Suprapubic skin (tissue), 4 donors: ENCODE results near the gene CFAP99. TPM values are rescaled to one million over a fixed set of nuclear protein-coding genes. Genes with fewer than 3 reads are reported as not detected.
A peak's percentile ranks its signal among the peaks of the same experiment; 100 is the strongest.

Experiments used
- DNase-seq, 2 donors: peaks; one replicate each; pipeline ENCODE4 v3.0.0-alpha.2; 2019; ENCODE audit warnings: low spot score in 2 of 2
- H3K27ac ChIP-seq: fragments of 200-600 bp; sonication (generic); one replicate; pipeline ENCODE4 v1.5.1; 2019
- H3K27me3 ChIP-seq: fragments of 200-600 bp; sonication (generic); one replicate; pipeline ENCODE4 v1.5.1; 2019
- H3K36me3 ChIP-seq: fragments of 200-600 bp; sonication (generic); one replicate; pipeline ENCODE4 v1.5.1; 2019
- H3K4me1 ChIP-seq: fragments of 200-600 bp; sonication (generic); one replicate; pipeline ENCODE4 v1.5.1; 2019
- H3K4me3 ChIP-seq: fragments of 200-600 bp; sonication (generic); one replicate; pipeline ENCODE4 v1.5.1; 2019; ENCODE audit warnings: mild to moderate bottlenecking
- H3K9me3 ChIP-seq: fragments of 200-600 bp; sonication (generic); one replicate; pipeline ENCODE4 v1.5.1; 2019
- CTCF ChIP-seq, 2 donors: fragments of 200-600 bp in 1 of 2; fragments of 450-650 bp in 1 of 2; sonication (generic) in 1 of 2; IDR thresholded peaks; one replicate each; pipeline ENCODE4 v1.5.1; 2016 to 2019; ENCODE audit warnings: antibody characterized with exemption in 2 of 2, mild to moderate bottlenecking in 1 of 2, moderate library complexity in 1 of 2
- EP300 ChIP-seq: sonication (generic); formaldehyde crosslinking; IDR thresholded peaks from one replicate; pipeline ENCODE4 v1.6.1; 2017; ENCODE audit warnings: antibody characterized with exemption
- POLR2A ChIP-seq, 2 donors: fragments of 450-650 bp; IDR thresholded peaks; one replicate each; pipeline ENCODE4 v1.6.1; 2017; ENCODE audit warnings: antibody characterized with exemption in 2 of 2, mild to moderate bottlenecking in 2 of 2, moderate library complexity in 2 of 2
- POLR2AphosphoS5 ChIP-seq, 3 donors: sonication (generic); formaldehyde crosslinking; IDR thresholded peaks; one replicate each; pipeline ENCODE4 v1.6.1; 2017; ENCODE audit warnings: antibody characterized with exemption in 3 of 3
- WGBS: methylation state at CpG from one replicate; pipeline ENCODE4 v1.1.5; 2018; 5-methylcytosine and 5-hydroxymethylcytosine counted together
- total RNA-seq, 4 donors: library from RNA; depleted of rRNA; stranded (reverse); fragments of >200 nt; gene quantifications; one replicate each; pipeline ENCODE4 v1.1.0, GENCODE V29; 2016

CFAP99 gene
- total RNA-seq = not detected

DNA sequence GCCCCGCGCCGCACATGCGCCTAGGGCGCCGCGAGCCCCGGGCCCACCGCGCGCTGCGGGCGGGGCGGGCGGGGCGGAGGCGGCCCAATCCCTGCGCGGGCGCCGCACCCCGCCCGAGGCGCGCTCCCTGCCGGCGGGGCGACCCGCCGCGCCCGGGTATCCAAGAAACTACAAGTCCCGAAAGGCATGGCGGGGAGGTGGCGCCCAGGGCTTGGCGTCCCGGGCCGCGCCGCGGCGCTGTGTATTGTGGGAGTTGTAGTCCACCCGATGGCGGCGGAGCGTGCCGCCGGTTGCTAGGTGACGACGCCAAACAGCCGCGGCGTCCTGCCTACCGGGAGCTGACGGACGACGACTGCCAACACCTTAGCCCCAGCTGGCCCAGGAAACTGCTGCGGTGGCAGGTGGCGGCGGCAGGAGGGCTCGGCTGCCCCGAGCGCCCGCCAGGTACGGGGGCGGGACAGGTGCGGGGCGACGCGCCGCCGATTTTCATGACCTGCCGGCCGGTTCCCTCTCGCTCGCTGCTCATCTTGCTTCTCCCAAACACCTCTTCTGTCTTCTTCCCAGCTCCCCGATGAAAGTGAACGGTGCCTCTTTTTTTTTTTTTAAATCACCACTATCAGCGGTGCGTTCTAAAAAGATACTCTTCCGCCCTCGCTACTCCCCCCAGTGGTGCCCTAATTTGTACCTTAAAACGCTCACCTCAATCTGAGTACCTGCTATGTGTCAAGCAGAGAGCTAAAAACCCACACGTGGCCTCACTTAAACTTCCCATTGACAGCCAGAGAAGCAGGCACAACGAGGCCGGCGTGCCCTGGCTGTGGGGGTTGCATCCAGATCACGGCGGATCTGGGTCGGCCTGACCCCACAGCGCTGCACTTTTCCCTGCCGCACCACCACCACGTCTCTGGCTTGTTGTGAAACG, at the start of gene CFAP99:
TSS of gene CFAP99 (plus strand) at position 306 of the 922 bp plus-strand sequence.
- Histone ChIP-seq H3K36me3 (no peaks in the 10 kb centered on the region), H3K4me1 (peaks cover 35% of the 10 kb centered on the region), H3K27ac (peak within 1 kb of the TSS; percentile 43), H3K9me3 (no peaks in the 10 kb centered on the region), H3K4me3 (peak within 1 kb of the TSS; percentile 71), H3K27me3 (peaks cover 26% of the 10 kb centered on the region)
- TF ChIP-seq POLR2AphosphoS5 (IDR thresholded peaks at IDR 0.05) = peak in 2 of 3 donors; percentile 51 to 74
- TF ChIP-seq CTCF (IDR thresholded peaks at IDR 0.05) = no peak
- no peak for TF ChIP-seq POLR2A (IDR thresholded peaks at IDR 0.05)
- TF ChIP-seq EP300 = no peak
- peak; percentile 98 for DNase-seq
- WGBS = under 1% methylated on average over 37 of the region's 94 CpGs

DNA sequence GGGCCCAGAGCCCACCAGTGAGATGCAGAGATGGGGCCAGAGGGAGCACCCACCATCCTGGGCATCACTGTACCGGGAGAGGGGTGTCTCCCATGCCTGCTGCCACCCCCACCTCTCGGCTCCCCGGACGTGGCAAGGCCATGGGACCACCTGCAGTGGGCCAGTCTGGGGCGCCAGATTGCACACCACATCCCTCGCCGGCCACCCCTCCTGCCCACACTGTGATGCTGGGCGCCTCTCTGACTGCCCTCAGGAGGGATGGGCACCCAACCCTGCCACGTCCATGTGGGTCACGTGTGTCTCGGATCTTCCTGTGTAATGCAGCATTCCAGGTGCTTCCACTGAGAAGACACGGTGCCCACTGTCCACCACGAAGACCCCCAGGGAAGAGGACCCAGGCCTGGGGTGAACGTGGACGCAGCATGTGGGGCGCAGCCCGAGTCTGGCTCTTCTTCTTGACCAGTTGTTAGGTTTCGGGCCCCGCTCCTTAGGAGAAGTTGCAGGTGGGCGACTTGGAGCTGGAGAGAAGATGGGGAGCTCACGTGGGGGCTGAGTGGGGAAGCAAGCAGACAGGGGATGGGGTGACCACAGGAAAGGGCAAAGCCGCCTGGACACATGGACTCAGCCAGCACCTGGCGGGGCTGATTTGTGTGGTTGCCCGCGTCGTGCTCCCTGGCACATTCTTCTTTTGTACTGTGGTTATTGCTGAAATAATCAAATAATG, 48.0 kb upstream of the CFAP99 start:
- Histone ChIP-seq H3K27ac (no peak overlapping the region), H3K27me3 (no peaks in the 10 kb centered on the region), H3K9me3 (peaks cover 5% of the 10 kb centered on the region), H3K4me3 (no peak overlapping the region), H3K36me3 (no peaks in the 10 kb centered on the region), H3K4me1 (no peaks in the 10 kb centered on the region)
- 88% methylated on average over 20 of the region's 26 CpGs for WGBS
- DNase-seq = no peak
- TF ChIP-seq CTCF (IDR thresholded peaks at IDR 0.05) = no peak
- TF ChIP-seq POLR2AphosphoS5 (IDR thresholded peaks at IDR 0.05) = no peak
- no peak for TF ChIP-seq POLR2A (IDR thresholded peaks at IDR 0.05)
- no peak for TF ChIP-seq EP300

GRCh38 chr4:2371765-2372487, 46.8 kb upstream of the CFAP99 start:
- H3K36me3 ChIP-seq = no peaks in the 10 kb centered on the region
- no peaks in the 10 kb centered on the region for H3K4me1 ChIP-seq
- peaks cover 5% of the 10 kb centered on the region for H3K9me3 ChIP-seq
- no peak for DNase-seq
- 81% methylated on average over 25 of the region's 27 CpGs for WGBS
- no peak for TF ChIP-seq POLR2AphosphoS5 (IDR thresholded peaks at IDR 0.05)
- TF ChIP-seq EP300 = no peak
- TF ChIP-seq POLR2A (IDR thresholded peaks at IDR 0.05) = no peak
- TF ChIP-seq CTCF (IDR thresholded peaks at IDR 0.05) = no peak
- no peaks in the 10 kb centered on the region for H3K27me3 ChIP-seq
- H3K27ac ChIP-seq = no peak overlapping the region
- H3K4me3 ChIP-seq = no peak overlapping the region

GRCh38 chr4:2372488-2373030, 46.2 kb upstream of the CFAP99 start:
- no peak overlapping the region for H3K4me3 ChIP-seq
- H3K27ac ChIP-seq = no peak overlapping the region
- peaks cover 5% of the 10 kb centered on the region for H3K9me3 ChIP-seq
- 89% methylated on average over 5 of the region's 14 CpGs for WGBS
- no peaks in the 10 kb centered on the region for H3K27me3 ChIP-seq
- DNase-seq = no peak
- no peaks in the 10 kb centered on the region for H3K4me1 ChIP-seq
- no peaks in the 10 kb centered on the region for H3K36me3 ChIP-seq
- TF ChIP-seq EP300 (no peak), POLR2A (IDR thresholded peaks at IDR 0.05) (no peak), CTCF (IDR thresholded peaks at IDR 0.05) (no peak), POLR2AphosphoS5 (IDR thresholded peaks at IDR 0.05) (no peak)
